ENCODE measurements around the gene SLC9A5.

The SLC9A5 gene

DNA sequence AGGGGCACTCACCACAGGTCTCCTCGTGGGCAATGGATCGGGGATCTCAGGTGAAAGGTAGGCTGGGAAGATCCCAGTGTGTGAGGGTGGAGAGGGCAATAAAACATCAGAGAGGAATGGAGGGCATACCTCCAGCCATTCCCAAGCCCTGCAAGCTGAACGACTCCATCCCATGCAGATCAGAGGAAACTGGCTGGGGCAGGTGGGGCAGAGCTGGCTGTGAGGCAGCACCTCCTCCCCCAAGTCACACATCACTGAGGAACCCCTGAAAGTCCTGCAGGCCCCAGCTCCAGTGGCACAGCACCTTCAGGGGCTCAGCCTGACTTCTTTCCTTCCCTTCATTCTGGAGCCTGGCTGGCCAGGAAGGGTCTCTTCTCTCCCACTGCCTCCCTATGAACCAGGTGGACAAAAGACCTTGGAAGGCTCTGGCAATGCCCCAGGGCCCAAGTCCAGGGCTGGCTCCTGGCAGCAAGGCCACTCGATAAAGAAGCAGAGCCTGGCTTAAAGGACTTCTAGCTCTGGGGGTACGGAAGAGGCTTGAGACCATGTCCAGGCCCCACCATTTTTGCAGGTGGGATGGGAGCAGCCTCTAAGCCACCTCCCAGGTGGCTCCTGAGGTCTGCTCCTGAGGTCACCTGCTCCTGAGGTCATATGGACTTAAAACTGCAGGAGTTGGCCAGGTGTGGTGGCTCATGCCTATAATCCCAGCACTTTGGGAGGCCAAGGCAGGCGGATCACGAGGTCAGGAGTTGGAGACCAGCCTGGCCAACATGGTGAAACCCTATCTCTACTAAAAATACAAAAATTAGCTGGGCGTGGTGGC, 35.4 kb upstream of the SLC9A5 start:
- DNase-seq, result no peak

- no peak for DNase-seq
Observed at GRCh38 chr16:67215706-67216105, 33.1 kb upstream of the SLC9A5 start.

DNA sequence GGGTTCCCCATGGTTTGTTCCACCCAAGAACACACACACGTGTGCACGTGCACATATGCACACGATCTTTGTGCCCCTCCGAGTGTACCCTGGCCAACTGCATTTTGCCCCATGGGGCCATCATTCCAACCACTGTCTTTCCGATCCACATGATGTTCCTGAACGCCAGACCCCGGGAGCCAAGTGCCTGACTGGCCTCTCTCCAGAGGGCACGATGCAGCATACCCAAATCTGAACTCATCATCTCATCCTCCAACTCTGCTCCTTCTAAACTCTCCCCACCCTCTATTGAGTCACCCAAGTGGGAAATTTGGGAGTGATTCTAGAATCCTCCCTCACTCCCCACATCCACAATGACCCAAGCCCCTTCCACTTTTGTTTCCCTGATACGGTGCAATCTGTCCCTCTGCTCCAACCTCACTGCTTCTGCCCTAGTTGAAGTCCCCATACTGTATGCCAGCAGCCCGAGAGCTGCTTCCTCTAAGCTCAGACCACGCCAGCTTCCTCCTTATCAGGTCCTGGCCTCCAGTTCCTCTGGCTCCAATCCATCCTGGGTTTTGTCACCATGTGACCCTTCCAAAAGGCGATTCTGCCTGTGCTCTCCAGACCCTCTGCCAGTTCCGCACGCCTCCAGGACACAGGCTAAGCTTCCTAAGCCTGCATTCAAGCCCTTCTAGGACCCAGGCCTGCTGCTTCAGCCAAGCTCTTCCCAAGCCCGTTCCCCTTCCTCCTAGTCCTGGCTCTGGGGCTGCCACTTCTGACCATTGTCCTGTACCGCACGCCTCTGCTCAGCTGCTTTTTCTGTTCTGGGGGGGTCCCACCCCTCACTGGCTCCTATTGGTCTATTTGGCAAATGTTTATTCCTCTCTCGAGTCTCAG, 31.9 kb upstream of the SLC9A5 start:
- no peak for DNase-seq

- DNase-seq, result no peak
Observed at GRCh38 chr16:67223992-67224391, 24.8 kb upstream of the SLC9A5 start.

- DNase-seq, result no peak
Observed at GRCh38 chr16:67226295-67226803, 22.4 kb upstream of the SLC9A5 start.

- DNase-seq, result peak; percentile 97
Observed at GRCh38 chr16:67226804-67227566, 21.8 kb upstream of the SLC9A5 start, which contains the start of gene TMEM208. TMEM208 (plus strand) TSS chr16:67227130; CDS start chr16:67227219, 89 bp downstream.

- no peak for DNase-seq
Observed at GRCh38 chr16:67227567-67227921, 21.2 kb upstream of the SLC9A5 start.

DNA sequence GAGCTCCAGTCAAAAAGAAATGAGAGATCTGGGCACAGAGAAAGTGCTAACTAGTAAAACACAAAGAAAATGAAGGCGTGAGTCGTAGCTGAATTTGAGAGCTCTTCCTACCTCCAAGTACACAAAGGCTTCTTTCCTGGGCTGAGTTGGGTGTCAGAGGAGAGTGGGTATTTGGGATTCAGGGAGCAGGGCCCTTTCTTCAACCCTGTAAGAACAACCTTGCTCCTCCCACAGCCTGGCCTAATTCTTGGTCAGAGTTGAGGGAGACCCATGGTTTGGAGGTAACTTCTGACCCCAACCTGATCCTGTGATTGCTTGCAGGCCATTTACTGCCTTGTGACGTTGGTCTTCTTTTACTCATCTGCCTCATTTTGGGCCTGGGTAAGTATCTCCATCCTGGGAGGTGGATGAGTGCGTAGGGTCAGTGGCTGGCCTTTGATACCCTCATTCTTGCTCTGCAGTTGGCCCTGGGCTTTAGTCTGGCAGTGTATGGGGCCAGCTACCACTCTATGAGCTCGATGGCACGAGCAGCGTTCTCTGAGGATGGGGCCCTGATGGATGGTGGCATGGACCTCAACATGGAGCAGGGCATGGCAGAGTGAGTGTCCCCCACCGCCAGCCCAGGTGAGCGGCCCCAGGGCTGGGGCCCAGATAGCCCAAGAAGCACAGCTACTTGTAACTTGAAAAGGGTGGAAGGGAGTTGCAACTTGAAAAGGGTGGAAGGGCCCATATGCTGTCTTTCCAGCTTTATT, 20.6 kb upstream of the SLC9A5 start:
- DNase-seq, result no peak

DNA sequence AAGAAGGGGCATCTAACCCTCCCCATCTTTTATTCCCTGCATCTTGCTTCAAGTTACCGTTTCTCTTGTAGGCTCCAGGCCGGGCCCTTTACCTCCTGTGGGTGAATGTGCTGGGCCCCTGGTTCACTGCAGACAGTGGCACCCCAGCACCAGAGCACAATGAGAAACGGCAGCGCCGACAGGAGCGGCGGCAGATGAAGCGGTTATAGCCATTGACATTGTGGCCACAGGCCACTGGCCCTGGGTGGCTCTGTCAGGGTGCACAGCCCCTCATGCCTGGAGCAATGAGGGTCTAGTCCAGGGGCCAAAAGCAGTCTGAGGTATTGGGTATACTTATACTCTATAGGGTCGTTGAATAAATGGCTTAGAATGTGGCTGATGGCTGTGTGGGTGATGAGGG, 19.9 kb upstream of the SLC9A5 start:
- no peak for DNase-seq

GRCh38 chr16:67229906-67230808, 18.6 kb upstream of the SLC9A5 start:
- no peak for DNase-seq

DNA sequence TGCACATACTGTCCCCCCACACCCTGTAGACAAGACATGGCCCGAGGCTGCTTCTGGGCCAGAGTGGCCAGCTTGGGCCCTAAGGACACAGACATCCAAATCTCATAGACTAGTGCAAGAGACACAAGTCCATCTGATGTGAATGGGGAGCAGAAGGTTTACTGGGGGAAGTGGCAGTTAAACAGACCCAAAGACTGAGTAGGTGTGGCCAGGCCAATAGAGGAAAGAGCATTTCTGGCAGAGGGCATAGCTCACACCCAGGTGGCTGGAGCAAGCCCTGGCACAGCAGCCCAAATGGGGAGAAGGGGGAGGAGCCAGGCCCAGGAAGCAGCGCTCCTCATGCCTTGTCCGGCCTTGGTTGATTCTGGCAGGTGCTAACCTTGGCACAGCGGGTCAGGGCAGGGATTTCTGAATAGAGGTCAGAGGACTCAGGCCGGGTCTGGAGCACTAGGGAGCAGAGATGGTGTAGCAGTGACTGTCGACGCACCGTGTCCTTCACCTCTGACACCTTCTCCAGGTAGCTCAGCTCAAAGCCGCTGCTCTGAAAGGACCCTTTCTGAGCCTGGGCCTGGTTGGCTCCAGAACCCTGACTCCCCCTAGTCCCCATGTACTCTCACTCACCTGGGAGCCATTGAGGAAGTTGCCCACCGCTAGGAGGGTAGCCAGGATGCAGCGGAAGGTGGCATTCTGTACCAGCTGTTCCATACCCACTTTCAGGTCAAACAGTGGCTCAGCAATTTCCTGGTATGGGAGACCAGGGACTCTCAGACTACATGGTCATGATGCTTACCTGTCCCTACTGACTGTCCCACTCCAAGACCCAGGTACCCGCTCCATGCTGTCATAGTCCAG, 17.7 kb upstream of the SLC9A5 start:
- no peak for DNase-seq

DNA sequence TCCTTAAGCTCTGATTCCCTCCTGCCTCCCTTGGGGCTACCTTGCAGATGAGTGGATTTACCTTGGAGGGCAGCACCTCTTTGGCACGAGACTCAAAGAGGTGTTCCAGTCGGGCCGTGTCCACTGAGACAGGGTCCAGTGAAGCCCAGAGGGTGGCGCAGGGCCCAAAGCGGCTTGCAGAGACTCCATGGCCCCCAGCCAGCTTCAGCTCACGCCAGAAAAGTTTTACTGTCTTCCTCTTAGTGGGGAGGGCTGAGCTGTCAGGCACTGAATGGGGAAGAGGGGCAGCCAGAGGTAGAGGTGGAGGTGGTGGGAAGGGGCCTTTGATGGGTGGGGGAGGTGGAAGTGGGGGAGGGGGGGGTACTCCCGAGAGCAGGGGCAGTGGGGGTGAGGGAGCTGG, 15.2 kb upstream of the SLC9A5 start:
- DNase-seq, result no peak

DNA sequence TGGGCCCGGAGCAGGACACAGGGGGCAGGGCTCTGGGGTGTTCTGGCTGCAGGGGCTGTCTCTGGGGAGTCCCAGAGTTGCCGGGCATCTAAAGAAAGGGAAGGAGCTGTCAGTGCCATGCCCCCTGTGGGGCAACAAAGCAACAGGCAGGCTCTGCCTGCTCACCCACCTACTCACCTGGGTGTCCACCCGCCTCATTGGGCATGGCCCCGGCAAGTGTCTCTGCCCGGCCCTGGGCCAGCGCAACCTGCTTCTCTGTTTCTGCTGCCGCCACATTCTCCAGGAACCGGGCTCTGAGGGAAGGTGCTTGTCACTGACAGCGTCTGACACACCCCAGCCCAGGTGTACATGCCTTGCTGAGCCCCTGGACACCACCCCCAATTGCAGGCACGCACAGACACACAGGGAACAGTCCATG, 14.6 kb upstream of the SLC9A5 start:
- DNase-seq, result no peak

- DNase-seq, result peak; percentile 71
Observed at GRCh38 chr16:67235816-67236562, 12.8 kb upstream of the SLC9A5 start.

- DNase-seq, result peak; percentile 71
Observed at GRCh38 chr16:67236563-67237395, 12.0 kb upstream of the SLC9A5 start.

DNA sequence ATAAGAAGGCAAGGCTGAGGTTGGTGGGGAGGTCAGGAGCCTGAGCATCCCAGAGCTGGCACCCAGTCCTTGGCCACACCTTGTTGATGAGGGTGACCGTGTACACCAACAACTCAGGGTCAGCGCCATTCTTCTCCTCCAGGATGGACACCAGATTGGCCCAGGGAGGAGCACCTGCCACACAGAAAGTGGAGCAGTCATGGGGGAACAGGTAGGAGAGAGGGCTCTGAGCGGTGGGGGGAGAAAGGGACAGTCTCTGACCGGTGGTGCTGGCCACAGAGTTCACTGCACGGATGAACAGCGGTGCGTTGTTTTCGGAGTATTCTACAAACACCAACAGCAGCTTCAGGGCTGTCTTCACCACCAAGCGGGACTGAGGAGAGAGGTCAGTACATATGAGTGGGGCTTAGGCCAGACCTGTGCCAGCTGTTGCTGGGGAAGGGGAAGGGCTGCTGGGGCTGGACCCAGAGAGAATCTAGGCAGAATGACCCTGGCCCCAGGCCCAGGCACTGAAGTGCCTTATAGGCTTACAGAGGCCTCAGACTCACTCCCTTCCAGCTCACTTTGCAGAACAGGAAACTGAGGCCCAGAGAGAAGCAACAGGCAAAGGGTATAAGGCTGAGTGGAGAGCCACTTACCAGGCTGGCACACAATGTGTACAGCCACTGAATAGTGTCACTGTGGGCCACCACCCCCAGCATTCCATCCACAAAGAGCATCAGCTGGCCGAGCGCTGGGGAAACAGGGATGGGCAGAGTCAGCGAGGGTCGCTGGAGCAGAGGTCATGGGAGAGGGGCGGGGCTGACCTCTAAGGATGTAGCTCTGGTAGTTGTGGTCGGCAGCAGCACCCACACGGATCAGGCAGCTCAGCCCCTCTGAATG, 11.1 kb upstream of the SLC9A5 start:
- DNase-seq, result no peak

- no peak for DNase-seq
Observed at GRCh38 chr16:67238278-67238575, 10.6 kb upstream of the SLC9A5 start.

All from stimulated activated naive CD4-positive, alpha-beta T cell treated with Interleukin-2 at 50 U/mL for 16 hours (primary cell).